Measurements from ENCODE around the gene SERINC2.
A peak's percentile ranks its signal among the peaks of the same experiment; 100 is the strongest.
"Not testable (repeated sequence)": the region's sequence is repeated elsewhere in the genome, so short reads cannot be mapped to it uniquely, and the experiment has no call there.

SERINC2 gene

DNA sequence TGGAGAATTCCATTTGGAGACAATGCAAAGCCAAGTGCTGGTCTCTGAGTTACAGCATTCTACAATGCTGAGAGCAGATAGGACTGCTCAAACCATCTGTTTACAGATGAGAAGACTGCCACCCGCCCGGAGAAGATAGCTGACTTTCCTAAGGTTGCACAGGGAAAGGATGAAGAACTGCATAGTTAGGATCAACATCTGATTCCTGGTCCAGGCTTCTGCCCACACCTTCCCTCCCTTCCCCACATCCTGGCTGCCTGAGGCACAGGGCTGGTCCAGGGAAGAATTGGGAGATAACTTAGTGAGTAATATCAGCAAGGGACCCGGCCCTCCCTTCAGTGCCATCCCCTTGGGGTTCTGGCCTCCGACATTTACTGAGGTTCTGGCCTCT is 2.0 kb downstream of the SERINC2 start:
- no peak for DNase-seq (ENCODE audit: low read depth)

DNA sequence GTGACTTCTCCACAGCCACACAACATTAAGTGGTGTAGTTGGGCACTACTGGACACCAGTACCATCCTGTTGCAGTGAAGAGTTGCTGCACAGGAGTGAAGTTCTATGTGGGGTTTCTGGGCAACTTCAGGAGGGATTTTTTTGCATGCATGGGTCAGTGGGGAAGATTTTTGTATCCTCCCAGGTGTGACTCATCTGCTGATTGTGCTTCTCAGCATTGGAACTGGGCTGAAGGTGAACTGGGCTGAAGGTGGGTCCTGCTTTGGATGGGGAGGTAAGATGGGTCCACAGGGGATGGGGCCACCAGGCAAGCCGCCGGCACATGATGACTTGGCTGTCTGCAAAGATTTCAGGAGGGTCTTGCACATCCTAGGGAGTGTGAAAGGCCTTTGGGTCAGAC is 2.6 kb downstream of the SERINC2 start:
- no peak for DNase-seq (ENCODE audit: low read depth)

DNA sequence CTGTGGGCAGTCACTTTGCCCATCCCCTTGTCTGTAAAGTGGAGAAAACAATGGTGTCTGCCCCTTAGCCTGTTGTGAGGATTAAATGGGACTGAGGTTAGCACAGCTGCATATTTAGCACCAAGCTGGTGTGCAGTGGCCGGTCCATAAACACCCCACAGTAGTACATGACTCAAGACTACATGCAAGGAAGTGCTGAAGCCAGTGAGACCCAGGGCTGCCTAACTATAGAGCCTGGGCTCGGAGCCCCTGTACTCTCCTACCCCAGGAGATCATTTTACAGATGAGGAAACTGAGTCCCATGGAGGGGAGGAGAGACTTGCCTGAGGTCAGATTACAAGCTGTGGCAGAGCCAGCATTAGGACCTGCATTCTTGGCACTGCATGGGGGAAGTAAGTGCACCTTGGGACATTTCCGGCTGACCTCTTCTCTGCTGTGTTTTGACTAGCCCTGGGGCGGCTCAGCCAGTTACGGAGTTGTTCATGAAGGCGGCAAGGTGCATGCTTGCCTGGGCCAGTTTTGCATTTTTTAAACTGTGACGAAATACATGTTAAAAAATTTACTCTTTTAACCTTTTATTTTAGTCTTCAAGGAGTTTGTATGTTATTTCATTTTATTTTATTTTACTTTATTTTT is 3.2 kb downstream of the SERINC2 start:
- DNase-seq (ENCODE audit: low read depth), result no peak

DNA sequence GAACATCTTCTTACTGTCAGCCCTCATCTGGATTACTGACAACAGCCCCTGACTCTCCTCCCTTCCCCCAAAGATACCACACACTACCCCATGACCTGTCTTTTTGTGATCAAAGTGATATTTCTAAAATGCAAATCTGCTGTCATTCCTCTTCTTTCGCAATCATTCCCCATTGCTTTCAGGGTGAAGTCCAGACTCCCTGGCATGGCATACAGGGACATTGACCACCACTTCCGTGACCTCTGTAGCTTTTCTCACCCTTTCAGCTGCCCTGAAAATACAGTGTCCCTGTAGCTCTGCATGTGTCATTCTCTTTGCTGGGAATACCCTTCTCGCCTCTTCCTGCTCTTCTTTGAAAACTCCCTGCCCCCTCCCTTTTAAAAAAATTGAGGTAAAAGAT is 4.1 kb downstream of the SERINC2 start:
- DNase-seq (ENCODE audit: low read depth), result no peak

DNA sequence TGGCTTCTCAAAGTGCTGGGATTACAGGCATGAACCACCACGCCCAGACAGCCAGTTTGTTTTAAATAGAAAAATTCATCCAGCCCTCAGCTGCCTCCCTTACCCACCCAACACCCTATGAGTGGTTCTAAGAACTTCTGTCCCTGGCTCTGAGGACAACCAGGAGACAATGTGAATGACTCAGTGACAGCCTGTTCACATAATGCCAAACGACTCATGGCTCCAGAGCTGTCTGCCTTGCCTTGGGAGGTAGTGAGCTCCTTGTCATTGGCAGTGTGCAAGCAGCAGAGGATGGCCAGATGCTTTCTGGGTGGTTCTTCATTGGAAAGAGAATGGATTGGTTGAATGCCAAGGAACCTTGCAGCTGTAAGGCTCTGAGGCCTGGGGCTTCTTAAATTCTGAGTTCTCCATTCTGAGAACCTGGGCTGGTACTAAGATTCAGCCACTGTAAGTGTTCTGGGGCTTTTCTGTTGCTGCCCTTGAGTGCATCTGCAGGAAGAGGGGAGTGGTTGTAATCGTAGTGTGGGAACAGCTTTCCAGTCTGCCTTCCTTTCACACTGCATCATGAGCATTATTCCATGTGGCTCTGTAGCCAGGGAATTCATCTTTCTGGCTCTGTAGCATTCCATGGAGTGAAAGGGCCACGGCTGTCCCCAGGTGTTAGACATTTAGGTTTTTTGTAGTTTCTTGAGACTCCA is 5.8 kb downstream of the SERINC2 start:
- no peak for DNase-seq (ENCODE audit: low read depth)

DNA sequence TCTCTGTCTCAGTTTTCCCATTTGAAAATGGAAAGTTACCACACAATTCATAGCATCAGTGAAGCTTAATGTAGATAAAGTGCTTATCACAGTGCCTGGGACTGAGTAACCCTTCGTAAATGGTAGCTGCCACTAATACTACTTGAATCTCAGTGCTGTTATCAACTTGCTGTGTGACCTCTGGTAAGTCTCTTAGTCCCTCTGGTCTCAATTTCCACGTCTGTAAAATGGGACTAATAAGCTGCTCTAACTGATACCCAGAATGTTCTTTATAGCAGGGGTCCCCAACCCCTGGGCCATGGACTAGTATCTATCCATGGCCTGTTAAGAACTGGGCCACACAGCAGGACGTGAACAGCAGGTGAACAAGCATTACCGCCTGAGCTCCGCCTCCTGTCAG is 7.7 kb downstream of the SERINC2 start:
- DNase-seq (ENCODE audit: low read depth), result no peak

DNA sequence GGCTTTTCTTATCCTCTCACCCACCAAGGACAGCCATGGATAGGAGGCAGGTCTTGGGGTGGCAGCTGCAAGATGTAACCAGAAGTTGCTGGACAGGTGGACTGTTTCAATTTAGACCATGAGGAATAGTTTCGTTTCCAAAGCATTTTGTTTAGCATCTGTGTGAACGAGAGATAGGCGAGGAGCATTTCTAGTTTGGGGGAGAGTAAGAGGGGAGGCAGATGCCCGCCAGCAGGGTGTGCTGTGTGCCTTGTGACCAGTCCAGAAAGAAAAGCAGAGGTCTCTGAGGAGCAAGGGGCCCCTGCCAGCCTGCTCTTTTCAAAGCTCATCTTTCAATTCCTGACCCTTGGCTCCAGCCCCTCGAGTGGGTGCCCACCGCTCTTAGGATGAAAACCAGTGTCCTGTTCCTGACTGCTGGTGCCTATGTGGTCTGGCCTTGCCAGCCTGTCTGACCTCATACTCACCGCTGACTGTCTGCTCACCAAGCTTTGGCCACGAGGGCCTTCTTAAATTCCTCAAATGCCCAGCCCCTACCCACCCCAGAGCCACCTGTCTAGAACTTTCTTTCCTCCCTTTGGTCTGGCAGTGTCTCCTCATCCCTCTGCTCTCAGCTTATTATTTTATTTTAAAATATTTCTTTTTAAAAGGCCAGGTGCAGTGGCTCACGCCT is 8.5 kb downstream of the SERINC2 start:
- DNase-seq (ENCODE audit: low read depth), result no peak

DNA sequence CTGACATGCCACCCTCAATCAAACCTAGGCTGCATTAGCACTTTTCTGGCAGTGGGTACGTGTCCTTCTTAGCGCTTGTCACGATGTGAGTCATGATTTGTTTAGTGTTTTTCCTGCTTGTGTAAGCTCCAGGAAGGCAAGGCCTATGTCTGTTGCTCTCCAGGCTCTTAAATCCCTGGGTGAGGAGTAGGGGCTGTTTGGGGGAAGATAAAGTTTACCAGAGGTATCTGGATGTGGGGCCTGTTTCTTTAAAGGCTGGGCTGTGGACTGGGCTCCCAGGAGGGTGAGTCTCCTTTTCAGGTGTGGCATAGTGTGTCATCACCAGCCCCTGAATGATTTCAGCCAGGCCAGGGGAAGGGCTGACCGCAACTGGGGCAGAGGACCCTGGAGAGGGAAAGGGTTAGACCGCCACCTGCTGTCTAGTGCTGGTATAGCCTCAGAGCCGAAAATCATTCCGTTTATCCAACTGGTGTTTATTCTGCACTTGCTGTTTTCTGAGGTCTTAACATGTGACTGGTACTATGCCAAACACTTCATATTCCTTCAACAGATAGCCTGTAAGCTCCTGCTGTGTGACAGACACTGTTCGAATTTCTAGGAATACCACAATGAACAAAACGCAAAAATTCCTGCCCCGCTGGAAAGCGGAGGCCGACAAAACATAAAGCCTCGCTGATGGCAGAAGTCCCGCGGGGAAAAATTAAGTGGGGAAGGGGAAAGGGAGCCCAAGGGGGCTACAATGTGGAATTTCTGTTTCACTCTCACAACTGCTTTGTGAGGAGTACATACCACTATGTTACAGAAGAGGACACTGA is 9.7 kb downstream of the SERINC2 start:
- DNase-seq (ENCODE audit: low read depth), result peak; percentile 35

DNA sequence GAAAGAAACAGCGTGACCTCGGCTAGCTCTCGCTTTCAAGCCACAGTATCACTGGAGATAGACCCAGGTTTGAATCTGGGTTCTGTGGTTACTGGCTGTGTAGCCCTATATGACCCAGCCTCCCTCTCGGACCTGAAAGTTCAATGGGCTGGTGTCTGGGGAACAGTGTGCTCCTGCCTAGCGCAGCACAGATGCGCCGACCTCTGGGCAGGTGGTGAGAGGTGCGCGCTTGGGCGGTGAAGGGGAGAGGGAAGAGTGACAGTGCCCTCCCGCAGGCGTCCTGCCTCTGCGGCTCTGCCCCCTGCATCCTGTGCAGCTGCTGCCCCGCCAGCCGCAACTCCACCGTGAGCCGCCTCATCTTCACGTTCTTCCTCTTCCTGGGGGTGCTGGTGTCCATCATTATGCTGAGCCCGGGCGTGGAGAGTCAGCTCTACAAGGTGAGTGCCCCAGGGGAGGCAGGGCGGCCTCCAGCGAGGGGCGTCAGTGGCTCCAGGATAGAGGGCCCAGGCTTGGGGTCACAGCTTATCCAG is 10.5 kb downstream of the SERINC2 start:
- no peak for DNase-seq (ENCODE audit: low read depth)

DNA sequence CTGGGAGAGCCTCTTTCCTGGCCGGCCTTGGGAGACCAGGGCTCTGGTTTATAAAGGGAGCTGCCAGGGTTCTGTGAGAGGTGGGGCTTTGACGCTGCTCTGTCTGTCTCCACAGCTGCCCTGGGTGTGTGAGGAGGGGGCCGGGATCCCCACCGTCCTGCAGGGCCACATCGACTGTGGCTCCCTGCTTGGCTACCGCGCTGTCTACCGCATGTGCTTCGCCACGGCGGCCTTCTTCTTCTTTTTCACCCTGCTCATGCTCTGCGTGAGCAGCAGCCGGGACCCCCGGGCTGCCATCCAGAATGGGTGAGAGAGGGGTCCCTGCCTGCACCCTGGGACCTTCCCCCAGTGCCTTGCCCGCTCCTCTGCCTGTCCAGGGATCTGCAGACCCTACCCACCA is 11.6 kb downstream of the SERINC2 start:
- DNase-seq (ENCODE audit: low read depth), result no peak

DNA sequence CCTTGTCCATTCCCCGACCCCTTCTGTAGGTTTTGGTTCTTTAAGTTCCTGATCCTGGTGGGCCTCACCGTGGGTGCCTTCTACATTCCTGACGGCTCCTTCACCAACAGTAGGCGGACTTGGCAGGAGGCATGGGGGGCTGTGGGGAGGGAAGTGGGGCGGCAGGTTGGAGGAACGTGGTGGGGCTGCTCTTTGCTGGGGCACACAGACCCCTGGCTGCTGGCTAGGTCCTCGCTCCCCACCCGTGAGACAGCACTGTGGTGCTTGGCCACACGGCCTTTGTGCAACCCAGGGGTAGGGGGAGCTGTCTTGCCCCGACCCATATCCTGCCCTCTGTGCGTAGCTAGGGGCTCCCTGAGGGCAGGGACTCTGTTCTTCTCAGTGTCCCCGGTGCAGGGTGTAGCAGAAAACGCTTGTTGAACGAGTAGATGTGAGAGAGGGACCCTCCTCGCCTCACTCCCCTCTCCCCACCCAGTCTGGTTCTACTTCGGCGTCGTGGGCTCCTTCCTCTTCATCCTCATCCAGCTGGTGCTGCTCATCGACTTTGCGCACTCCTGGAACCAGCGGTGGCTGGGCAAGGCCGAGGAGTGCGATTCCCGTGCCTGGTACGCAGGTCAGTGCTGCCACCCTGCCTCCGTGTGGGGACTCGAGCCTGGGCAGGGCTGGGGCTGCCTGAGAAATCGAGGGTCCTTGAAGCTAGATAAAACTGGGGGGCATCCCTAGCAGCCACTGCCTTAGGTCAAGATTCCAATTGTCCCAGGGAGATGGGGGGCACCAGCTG is 12.5 kb downstream of the SERINC2 start:
- DNase-seq (ENCODE audit: low read depth), result no peak

DNA sequence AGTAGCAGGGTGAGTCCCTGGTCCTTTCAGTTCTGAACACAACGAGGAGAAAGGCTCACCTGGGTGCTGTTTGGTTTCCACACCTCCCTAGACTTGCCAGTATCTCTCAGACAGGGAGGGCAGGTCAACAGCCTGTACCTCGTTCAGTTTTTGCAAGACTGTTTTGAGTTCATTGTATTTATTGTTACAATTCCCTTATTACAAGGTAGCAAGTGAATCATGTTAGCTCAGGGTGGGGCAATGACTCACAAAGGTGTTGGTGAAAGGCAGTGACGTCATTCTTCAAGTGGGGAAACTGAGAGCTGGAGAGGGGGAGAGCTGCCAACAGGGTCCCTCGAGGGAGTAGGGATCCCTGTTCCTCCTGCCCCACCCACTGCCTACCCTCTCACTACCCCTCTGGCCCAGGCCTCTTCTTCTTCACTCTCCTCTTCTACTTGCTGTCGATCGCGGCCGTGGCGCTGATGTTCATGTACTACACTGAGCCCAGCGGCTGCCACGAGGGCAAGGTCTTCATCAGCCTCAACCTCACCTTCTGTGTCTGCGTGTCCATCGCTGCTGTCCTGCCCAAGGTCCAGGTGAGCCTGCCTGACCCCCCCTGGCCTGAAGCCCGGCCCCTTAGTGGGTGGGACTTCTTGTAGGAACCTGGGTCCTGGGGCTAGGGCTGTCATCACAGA is 13.4 kb downstream of the SERINC2 start:
- no peak for DNase-seq (ENCODE audit: low read depth)

DNA sequence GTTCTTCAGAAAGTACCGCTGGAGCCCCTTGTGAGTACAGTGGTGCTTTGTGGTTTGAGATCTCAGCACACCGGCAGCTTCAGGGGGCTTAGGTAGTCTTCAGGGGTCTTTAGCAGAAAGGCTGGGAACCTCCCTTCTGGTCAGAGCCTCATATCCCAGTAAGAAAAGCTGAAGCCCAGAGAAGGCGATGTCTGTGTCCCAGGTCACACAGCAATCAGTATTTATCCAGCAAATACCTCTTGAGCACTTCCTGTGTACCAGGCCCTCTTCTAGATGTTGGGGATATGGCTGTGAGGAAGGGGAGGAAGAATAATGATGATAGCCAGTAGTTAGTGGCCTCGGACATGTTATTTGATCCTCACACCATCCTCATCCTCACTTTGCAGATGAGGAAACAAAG is 14.3 kb downstream of the SERINC2 start:
- DNase-seq (ENCODE audit: low read depth), result no peak

DNA sequence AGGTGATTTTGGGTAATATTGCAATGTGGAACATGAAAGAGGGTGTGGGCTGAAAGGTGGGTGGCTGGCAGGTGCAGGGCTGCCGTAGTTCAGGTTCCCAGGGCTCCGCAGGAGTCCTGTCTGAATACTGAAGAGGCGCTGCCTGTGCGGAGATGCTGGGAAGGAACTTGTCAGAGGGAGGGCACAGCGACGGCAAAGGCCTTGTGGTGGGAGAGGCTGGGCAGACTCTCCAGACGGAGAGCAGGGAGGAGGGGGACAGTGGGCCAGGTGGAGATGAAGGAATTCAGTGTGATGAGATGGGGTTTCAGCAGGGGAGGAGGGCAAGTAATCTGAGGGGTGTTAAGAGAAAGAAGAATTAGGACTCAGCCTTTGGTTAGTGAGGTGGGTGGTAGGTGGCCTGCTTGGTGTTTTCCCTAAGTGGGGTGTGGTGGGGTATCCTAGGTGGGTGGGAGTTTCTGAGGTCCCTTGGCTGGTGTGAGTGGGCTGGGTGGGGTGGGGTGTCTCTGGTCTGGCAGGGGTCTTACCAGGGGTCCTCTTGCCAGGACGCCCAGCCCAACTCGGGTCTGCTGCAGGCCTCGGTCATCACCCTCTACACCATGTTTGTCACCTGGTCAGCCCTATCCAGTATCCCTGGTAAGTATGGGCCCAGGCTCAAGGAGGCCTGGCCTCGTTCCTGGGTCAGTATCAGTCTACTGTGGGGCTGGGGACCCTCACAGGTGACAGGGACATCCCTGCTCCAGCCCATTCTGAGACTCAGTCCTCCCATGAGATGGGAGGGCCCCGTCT is 15.6 kb downstream of the SERINC2 start:
- DNase-seq (ENCODE audit: low read depth), result no peak

DNA sequence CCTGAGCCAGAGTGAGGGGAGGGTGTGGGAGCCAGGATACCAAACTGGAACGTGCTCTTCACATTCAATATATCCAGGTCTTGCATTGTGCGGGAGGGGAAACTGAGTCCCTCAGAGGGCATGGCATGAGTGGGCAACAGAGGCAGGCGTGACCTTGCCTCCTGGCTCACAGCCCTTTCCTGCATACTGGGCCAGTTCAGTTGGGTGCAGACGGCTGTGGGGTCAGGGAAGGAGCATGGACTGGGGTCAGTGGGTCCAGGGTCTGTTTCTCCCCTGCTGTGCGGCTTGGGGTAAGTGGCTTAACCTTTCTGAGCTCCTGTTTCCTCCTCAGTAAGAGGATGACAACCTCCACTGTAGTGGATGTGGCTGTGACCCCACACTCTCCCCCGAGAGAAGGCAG is 16.6 kb downstream of the SERINC2 start:
- DNase-seq (ENCODE audit: low read depth), result no peak

DNA sequence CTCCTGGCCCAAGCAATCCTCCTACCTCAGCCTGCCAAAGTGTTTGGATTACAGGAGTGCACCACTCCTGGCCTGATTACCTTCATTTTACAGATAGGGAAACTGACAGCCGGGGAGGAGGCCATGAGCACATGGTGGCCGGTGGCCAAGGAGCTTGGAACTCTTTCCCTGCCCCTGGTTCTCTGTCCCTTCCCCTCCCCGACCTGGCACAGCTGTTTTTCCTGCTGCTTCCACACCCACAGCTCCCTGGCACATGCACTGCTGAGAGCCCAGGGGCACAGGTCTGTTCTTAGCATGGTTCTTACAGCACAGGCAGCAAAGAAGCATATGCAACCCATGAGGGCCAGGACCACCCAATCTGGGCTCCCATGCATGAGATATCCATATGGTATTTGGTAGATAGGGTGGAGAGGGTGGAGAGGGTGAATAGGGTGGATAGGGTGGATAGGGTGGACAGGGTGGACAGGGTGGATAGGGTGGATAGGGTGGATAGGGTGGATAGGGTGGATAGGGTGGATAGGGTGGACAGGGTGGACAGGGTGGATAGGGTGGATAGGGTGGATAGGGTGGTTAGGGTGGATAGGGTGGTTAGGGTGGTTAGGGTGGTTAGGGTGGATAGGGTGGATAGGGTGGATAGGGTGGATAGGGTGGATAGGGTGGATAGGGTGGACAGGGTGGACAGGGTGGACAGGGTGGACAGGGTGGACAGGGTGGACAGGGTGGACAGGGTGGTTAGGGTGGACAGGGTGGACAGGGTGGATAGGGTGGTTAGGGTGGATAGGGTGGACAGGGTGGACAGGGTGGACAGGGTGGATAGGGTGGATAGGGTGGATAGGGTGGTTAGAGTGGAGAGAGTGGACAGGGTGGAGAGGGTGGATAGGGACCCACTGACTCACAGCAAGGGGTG is 18.6 kb downstream of the SERINC2 start:
- not testable (repeated sequence) for DNase-seq (ENCODE audit: low read depth)

DNA sequence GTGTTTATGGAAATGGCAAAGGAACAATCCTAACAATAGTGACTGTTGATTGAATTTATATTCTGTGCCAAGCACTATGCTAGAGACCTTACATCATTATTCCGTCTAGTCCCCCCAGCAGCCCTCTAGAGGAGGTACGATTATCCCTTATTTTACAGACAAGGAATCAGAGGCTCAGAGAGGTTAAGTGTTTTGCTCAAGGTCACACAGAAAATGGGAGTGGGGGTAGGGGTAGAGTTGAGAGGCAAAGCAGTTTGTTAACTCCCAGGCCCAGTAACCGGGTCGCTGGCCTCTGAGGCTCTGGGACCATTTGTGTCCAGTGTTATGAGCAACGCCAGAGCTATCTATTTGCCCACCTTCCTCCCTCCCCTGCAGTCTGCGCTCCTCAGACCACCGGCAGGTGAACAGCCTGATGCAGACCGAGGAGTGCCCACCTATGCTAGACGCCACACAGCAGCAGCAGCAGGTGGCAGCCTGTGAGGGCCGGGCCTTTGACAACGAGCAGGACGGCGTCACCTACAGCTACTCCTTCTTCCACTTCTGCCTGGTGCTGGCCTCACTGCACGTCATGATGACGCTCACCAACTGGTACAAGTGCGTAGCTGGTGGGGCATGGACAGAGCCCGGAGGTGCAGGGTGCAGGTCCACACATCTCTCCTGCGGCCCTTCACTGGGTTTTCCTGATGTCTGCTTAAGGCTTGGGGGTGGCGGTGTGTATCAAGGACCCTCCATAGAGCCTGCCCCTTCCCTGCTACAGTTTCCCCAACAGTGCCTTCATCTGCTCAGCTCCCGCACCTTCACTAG is 19.8 kb downstream of the SERINC2 start:
- no peak for DNase-seq (ENCODE audit: low read depth)

DNA sequence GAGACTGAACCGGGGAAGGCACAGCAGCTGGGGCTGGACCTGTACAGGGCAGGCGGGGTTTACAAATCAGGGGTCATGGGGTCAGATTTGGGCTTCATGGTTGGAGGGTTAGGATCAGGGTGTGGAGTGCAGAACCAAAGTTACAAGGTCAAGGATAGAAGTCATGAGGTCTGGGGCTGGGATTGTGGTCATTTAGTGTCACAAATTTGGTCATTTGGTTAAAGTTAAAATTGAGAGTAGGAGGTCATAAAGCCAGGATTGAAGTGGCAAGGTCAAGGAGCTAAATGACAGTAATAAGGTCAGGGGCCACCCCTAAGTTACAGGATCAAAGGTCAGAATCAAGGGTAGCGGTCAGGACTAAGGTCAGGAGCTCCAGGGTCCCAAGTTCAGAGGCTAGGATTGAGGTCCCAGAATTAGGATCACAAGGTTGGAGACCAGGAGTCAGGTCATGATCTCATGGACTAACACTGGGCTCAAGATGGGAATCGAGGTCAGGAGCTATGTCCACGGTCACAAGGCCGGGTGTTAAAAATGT is 20.4 kb downstream of the SERINC2 start:
- DNase-seq (ENCODE audit: low read depth), result no peak

Data from CMK (cell line).